GM19328 (cell line): ENCODE measurements around the gene PAX3.
"Not testable (repeated sequence)": the region's sequence is repeated elsewhere in the genome, so short reads cannot be mapped to it uniquely, and the experiment has no call there.

ENCODE experiments used
- ATAC-seq: cut with Tn5 transposase; IDR thresholded peaks from one replicate; pipeline ENCODE4 v1.9.1; 2021; ENCODE audit warnings: mild to moderate bottlenecking, moderate library complexity; ENCODE audit not compliant: unreplicated experiment

PAX3 gene

GRCh38 chr2:222218786-222219185 is 80.0 kb downstream of the PAX3 start:
- no peak for ATAC-seq

- no peak for ATAC-seq
Measured at GRCh38 chr2:222217712-222218111, 81.1 kb downstream of the PAX3 start.

GRCh38 chr2:222214885-222215284 is 83.9 kb downstream of the PAX3 start:
- no peak for ATAC-seq

- ATAC-seq = no peak
Measured at GRCh38 chr2:222213049-222213448, 85.7 kb downstream of the PAX3 start.

GRCh38 chr2:222212571-222212970 is 86.2 kb downstream of the PAX3 start:
- no peak for ATAC-seq

- no peak for ATAC-seq
Measured at GRCh38 chr2:222208010-222208690, 90.6 kb downstream of the PAX3 start.

DNA sequence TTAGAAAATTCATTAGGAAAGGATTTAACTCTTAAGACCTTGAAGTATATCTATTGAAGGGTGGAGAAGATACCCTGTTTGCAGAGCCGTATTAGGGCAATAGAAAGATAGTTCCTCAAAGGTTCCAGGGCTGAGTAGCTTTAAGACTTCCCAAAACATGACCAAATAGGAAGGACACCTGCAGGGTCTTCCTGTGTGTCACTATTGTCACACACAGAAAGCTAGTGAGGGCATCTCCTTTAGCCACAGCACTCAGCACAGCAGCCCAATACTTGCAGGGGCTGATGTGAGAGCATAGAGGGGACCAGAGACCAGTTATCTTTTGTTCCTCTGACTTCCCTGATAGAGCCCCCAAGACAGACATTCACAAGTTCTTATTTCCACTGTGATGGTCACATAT is 93.7 kb downstream of the PAX3 start:
- no peak for ATAC-seq

GRCh38 chr2:222203041-222203440 is 95.8 kb downstream of the PAX3 start:
- no peak for ATAC-seq

DNA sequence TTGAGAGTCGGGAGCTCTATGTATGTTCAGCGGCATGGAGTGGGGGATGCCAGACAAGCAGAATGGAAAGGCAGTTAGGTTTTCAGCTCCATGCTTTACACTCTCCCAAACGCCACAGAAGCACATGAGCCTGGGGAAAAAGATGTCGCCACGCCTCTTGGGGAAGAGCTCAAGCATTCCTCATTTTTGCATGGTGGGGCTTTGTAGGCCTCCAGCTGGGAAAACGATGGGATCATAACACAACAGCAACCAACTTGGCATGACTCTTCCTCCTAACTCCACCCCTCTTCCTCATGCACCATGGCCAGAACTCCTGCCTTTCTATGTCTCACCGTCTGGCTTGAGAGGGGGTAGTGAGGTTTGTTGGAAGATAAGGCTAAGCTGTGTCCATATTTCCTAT is 102.6 kb downstream of the PAX3 start:
- no peak for ATAC-seq

GRCh38 chr2:222194669-222195068 is 104.1 kb downstream of the PAX3 start:
- ATAC-seq = no peak

DNA sequence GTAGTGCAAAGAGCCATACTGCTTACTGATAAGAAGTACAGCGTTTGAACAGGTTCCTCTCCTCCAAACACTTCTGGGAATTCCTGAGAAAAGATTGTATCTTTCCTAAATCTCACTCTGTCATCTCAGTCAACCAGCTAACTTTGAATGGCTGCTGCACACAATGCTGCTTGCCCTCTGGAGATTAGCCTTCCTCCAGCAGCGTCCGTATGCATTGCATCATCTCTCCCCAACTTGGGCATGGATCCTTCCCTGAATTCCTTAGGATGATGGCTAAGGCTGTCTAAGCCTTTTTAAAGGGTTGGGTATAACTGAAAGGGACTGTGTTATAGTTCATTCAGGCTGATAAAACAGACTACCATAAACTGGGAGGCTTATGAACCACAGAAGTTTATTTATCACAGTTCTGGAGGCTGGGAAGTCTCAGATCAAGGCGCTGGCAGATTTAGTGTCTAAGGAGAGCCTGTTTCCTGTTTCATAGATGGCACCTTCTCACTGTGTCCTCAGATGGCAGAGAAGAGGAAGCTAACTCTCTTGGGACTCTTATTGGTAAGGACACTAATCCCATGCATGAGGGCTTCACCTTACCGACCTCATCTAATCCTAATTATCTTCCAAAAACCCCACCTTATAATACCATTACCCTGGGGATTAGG is 105.3 kb downstream of the PAX3 start:
- no peak for ATAC-seq

DNA sequence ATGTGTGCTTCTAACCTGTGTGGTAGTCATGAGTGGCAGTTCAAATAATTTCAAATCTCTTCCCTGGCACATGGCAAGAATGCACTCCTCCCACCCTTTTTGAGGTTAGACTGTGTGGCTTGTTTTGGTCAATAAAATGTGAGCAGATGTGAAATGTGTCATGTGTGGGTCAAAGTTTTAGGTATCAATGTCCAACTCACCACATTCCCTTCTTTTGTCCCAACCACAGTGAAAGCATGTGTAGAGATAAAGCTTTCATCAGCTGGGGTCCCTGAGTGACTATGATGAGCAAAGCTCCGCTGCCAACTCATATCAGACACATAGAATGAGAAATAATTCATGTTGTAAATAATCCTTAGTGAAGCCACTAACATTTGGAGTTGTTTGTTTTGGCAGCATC is 118.2 kb downstream of the PAX3 start:
- ATAC-seq = no peak

- ATAC-seq = no peak
Measured at GRCh38 chr2:222179592-222179991, 119.2 kb downstream of the PAX3 start.

- ATAC-seq = no peak
Measured at GRCh38 chr2:222178450-222178849, 120.3 kb downstream of the PAX3 start.

DNA sequence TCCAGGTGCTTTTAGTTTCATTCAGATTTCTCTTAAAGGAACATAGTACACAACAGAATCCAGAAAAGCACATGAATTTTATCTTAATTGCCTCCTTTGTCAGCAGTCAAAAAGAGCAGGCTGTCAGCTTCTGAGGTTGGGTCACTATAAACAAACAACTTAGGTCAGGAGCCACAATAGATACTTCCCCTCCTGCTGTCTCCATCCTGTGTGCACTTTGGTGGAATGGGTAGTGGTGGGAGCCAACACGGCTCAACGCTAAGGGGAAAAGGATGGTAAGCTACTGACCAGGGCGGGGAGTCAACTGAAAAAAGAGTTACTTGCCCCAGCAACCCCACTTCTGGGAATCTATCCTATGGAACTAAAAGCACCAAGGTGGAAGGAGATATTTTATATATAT is 121.9 kb downstream of the PAX3 start:
- no peak for ATAC-seq

- ATAC-seq = no peak
Measured at GRCh38 chr2:222174450-222174849, 124.3 kb downstream of the PAX3 start.

DNA sequence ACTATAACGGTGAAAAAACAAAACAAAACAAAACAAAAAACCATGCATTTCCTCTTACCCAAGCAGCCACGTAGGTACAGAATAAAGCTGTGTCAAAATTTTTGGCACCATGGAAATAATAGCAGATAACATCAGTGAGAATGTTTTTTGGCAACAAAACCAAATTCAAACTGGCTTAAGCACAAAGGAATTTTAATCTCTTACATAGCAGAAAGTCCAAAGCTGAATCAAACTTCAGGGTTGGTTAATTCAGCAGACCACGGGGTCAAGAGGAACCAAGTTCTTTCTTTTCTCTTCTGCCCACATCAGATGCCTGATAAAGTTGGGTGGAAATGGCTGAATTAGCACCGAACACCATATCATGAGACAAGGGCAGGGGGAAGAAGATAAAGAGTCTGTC is 129.5 kb downstream of the PAX3 start:
- ATAC-seq = no peak

DNA sequence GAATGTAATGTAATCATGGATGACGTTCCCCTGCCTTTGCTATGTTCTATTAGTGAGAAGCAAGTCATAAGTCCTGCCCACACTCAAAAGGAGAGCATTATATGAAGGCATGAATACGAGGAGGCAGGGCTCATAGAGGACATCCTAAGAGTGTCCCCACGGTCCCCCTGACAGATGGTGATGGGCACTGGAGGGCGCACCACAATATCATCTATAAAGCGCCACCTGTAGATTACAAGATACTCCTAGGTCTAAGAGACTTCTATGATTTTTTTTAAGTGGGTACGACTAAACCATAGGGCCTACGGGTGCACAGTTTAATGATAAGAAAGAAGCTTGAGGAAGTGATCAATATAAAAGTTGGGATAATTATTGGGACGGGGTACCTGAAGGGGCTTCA is 131.0 kb downstream of the PAX3 start:
- ATAC-seq = no peak

DNA sequence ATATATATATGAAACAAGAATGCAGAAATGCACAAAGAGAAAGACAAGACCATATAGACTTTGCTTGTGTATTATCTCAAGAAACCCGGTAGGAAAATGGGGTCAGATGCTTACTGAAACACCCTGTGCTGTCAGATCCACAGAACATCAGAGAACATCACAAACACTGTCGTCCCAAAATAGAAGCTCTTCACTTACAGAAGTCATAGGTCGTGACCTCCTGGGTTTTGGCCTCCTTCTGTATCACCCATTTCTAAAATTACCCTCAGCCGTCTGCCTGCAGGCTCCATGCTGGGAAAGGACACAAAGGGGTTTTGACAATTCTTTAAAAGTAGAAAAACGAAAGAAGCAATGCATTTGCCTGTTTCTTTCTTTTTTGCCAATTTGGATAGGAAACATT is 137.9 kb downstream of the PAX3 start:
- ATAC-seq = no peak

DNA sequence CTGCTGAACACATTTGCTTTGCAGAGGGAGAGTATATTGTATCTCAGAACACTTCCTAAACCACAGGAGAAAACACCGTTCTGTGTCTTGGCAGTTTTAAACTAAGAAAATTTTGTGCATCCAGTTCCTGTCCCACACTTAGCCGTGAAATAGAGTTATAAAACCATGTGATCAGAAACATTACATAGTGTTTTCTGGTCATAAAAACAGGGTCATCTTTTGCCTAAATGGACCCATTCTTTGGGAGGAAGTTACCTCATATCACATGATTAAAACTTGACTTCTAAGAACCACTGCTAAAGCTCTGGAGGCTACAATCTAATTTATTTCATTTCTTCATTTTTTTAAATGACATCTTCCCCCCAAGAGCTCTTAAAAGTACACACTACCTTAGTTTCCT is 138.7 kb downstream of the PAX3 start:
- ATAC-seq = no peak

- ATAC-seq = no peak
Measured at GRCh38 chr2:222159221-222159620, 139.6 kb downstream of the PAX3 start.

DNA sequence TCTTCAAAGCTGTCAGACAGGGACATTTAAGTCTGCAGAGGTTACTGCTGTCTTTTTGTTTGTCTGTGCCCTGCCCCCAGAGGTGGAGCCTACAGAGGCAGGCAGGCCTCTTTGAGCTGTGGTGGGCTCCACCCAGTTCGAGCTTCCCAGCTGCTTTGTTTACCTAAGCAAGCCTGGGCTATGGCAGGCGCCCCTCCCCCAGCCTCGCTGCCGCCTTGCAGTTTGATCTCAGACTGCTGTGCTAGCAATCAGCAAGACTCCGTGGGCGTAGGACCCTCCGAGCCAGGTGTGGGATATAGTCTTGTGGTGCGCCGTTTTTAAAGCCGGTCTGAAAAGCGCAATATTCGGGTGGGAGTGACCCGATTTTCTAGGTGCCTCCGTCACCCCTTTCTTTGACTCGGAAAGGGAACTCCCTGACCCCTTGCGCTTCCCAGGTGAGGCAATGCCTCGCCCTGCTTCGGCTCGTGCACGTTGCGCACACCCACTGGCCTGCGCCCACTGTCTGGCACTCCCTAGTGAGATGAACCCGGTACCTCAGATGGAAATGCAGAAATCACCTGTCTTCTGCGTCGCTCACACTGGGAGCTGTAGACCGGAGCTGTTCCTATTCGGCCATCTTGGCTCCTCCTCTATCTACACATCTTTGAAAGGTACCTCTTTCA is 143.7 kb downstream of the PAX3 start:
- not testable (repeated sequence) for ATAC-seq
